GM21423 (cell line): Measurements from ENCODE around the gene PHTF2.
A peak's percentile ranks its signal among the peaks of the same experiment; 100 is the strongest.

ENCODE experiments used
- ATAC-seq: cut with Tn5 transposase; IDR thresholded peaks from one replicate; pipeline ENCODE4 v1.9.1; 2021; ENCODE audit warnings: mild to moderate bottlenecking, moderate library complexity; ENCODE audit not compliant: unreplicated experiment

The PHTF2 gene

GRCh38 chr7:77791956-77792355, 6.6 kb upstream of the PHTF2 start:
- no peak for ATAC-seq

GRCh38 chr7:77794000-77794399, 4.6 kb upstream of the PHTF2 start:
- ATAC-seq: no peak

- no peak for ATAC-seq
Measured at GRCh38 chr7:77796109-77796508, 2.5 kb upstream of the PHTF2 start.

GRCh38 chr7:77796960-77797359, 1.6 kb upstream of the PHTF2 start:
- no peak for ATAC-seq

- peak; percentile 25 for ATAC-seq
Measured at GRCh38 chr7:77797734-77798393, 709 bp upstream of the PHTF2 start.

GRCh38 chr7:77799078-77799964, 748 bp downstream of the PHTF2 start:
- ATAC-seq: no peak

- ATAC-seq: no peak
Measured at GRCh38 chr7:77800158-77800557, 1.6 kb downstream of the PHTF2 start.

- no peak for ATAC-seq
Measured at GRCh38 chr7:77800730-77801129, 2.2 kb downstream of the PHTF2 start.

- ATAC-seq: no peak
Measured at GRCh38 chr7:77802557-77803405, 4.2 kb downstream of the PHTF2 start.

GRCh38 chr7:77806425-77806824, 7.9 kb downstream of the PHTF2 start:
- no peak for ATAC-seq

GRCh38 chr7:77808517-77808916, 9.9 kb downstream of the PHTF2 start:
- ATAC-seq: no peak

GRCh38 chr7:77811516-77812289, 13.1 kb downstream of the PHTF2 start:
- ATAC-seq: no peak

- no peak for ATAC-seq
Measured at GRCh38 chr7:77812290-77812685, 13.7 kb downstream of the PHTF2 start.

GRCh38 chr7:77813180-77813579, 14.6 kb downstream of the PHTF2 start:
- no peak for ATAC-seq

- ATAC-seq: no peak
Measured at GRCh38 chr7:77819021-77819420, 20.4 kb downstream of the PHTF2 start.

GRCh38 chr7:77820967-77821366, 22.4 kb downstream of the PHTF2 start:
- no peak for ATAC-seq

- ATAC-seq: no peak
Measured at GRCh38 chr7:77822269-77822668, 23.7 kb downstream of the PHTF2 start.

GRCh38 chr7:77823787-77824186, 25.2 kb downstream of the PHTF2 start:
- peak; percentile 24 for ATAC-seq

GRCh38 chr7:77824636-77825035, 26.1 kb downstream of the PHTF2 start:
- ATAC-seq: no peak

- no peak for ATAC-seq
Measured at GRCh38 chr7:77825131-77825530, 26.6 kb downstream of the PHTF2 start.

GRCh38 chr7:77826300-77826699, 27.7 kb downstream of the PHTF2 start:
- no peak for ATAC-seq
